Stomach (tissue), 4 donors: ENCODE results near the gene PALM2AKAP2.

Experiments used
- CTCF ChIP-seq, 7 experiments: fragments of 450-650 bp in 4 of 7; fragments of 200-600 bp in 3 of 7; sonication (generic) in 3 of 7; IDR thresholded peaks; one replicate each; pipeline ENCODE4 v1.5.1; 2016 to 2019; ENCODE audit warnings: antibody characterized with exemption in 7 of 7, control low read depth in 2 of 7, mild to moderate bottlenecking in 1 of 7
- EP300 ChIP-seq: sonication (generic); formaldehyde crosslinking; IDR thresholded peaks from one replicate; pipeline ENCODE4 v1.6.1; 2017; ENCODE audit warnings: antibody characterized with exemption
- POLR2A ChIP-seq, 4 donors: fragments of 450-650 bp; IDR thresholded peaks; one replicate each; pipeline ENCODE4 v1.6.1; 2016; ENCODE audit warnings: antibody characterized with exemption in 4 of 4, control low read depth in 2 of 4, mild to moderate bottlenecking in 1 of 4, moderate library complexity in 1 of 4
- POLR2AphosphoS5 ChIP-seq, 3 donors: sonication (generic); formaldehyde crosslinking; IDR thresholded peaks; one replicate each; pipeline ENCODE4 v1.6.1; 2016; ENCODE audit warnings: antibody characterized with exemption in 3 of 3

GRCh38 chr9:109771087-109771486 lies 8.9 kb upstream of the PALM2AKAP2 start:
- no peak for TF ChIP-seq CTCF (IDR thresholded peaks at IDR 0.05)
- no peak for TF ChIP-seq POLR2A (IDR thresholded peaks at IDR 0.05)
- no peak for TF ChIP-seq EP300
- TF ChIP-seq POLR2AphosphoS5 (IDR thresholded peaks at IDR 0.05) = no peak
